Ovary (tissue), 3 donors: ENCODE data around the gene SNX30.

Experiments used
- EP300 ChIP-seq: sonication (generic); formaldehyde crosslinking; IDR thresholded peaks from one replicate; pipeline ENCODE4 v1.6.1; 2017; ENCODE audit warnings: antibody characterized with exemption
- TF ChIP-seq, protein P1 (sequence below), 3 donors: fragments of 450-650 bp in 2 of 3; fragments of 200-600 bp in 1 of 3; IDR thresholded peaks; one replicate each; pipeline versions ENCODE4 v1.5.1 to v1.8.0; 2016 to 2022; ENCODE audit warnings: antibody characterized with exemption in 3 of 3, mild to moderate bottlenecking in 1 of 3
- donor health status: DM: no; HTN: no; CAD: no.

- TF ChIP-seq, protein P1, sequence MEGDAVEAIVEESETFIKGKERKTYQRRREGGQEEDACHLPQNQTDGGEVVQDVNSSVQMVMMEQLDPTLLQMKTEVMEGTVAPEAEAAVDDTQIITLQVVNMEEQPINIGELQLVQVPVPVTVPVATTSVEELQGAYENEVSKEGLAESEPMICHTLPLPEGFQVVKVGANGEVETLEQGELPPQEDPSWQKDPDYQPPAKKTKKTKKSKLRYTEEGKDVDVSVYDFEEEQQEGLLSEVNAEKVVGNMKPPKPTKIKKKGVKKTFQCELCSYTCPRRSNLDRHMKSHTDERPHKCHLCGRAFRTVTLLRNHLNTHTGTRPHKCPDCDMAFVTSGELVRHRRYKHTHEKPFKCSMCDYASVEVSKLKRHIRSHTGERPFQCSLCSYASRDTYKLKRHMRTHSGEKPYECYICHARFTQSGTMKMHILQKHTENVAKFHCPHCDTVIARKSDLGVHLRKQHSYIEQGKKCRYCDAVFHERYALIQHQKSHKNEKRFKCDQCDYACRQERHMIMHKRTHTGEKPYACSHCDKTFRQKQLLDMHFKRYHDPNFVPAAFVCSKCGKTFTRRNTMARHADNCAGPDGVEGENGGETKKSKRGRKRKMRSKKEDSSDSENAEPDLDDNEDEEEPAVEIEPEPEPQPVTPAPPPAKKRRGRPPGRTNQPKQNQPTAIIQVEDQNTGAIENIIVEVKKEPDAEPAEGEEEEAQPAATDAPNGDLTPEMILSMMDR (IDR thresholded peaks at IDR 0.05) = no peak
- no peak for TF ChIP-seq EP300
These were observed 35.4 kb downstream of the SNX30 start for GRCh38 chr9:112785986-112786385.
